Measurements from ENCODE around the gene TBC1D14.

- TF ChIP-seq CTCF (IDR thresholded peaks at IDR 0.05 in 4 of 5, conservative IDR thresholded peaks at IDR 0.05 in 1 of 5) = no peak
- TF ChIP-seq POLR2A (IDR thresholded peaks at IDR 0.05) = no peak
Observed at GRCh38 chr4:6900181-6900812, 9.3 kb upstream of the TBC1D14 start.

Measured in gastrocnemius medialis (tissue), 4 donors.